ENCODE data around the gene HOXC6.

HOXC6 gene

GRCh38 chr12:54016478-54016964, 11.7 kb upstream of the HOXC6 start:
- no peak for DNase-seq

GRCh38 chr12:54017027-54017788, 11.0 kb upstream of the HOXC6 start:
- DNase-seq = no peak

GRCh38 chr12:54017878-54018467, 10.3 kb upstream of the HOXC6 start:
- DNase-seq = peak; percentile 96

GRCh38 chr12:54018468-54018984, 9.7 kb upstream of the HOXC6 start:
- no peak for DNase-seq

GRCh38 chr12:54019091-54019811, 9.0 kb upstream of the HOXC6 start:
- no peak for DNase-seq

- no peak for DNase-seq
Observed at GRCh38 chr12:54019924-54020590, 8.2 kb upstream of the HOXC6 start.

GRCh38 chr12:54020591-54021405, 7.4 kb upstream of the HOXC6 start:
- DNase-seq = no peak

- no peak for DNase-seq
Observed at GRCh38 chr12:54021432-54022013, 6.7 kb upstream of the HOXC6 start.

GRCh38 chr12:54022960-54023884, 5.0 kb upstream of the HOXC6 start:
- DNase-seq = no peak

GRCh38 chr12:54024127-54024526, 4.1 kb upstream of the HOXC6 start:
- no peak for DNase-seq

- DNase-seq = no peak
Observed at GRCh38 chr12:54024581-54025305, 3.5 kb upstream of the HOXC6 start.

- DNase-seq = no peak
Observed at GRCh38 chr12:54025499-54026405, 2.5 kb upstream of the HOXC6 start.

- no peak for DNase-seq
Observed at GRCh38 chr12:54026640-54027441, 1.4 kb upstream of the HOXC6 start.

GRCh38 chr12:54027442-54027786, 826 bp upstream of the HOXC6 start:
- DNase-seq = no peak

GRCh38 chr12:54029529-54030441, 1.5 kb downstream of the HOXC6 start:
- no peak for DNase-seq

GRCh38 chr12:54030442-54030801, 2.2 kb downstream of the HOXC6 start:
- no peak for DNase-seq
